NB4 (cell line): ENCODE data around the gene TAF4.

Experiments used
- DNase-seq: peaks from one replicate; pipeline ENCODE4 v3.0.0; 2010; ENCODE audit warnings: low read depth
- H3K4me3 ChIP-seq: one replicate; pipeline ENCODE4 v1.5.1; 2011; ENCODE audit warnings: mild to moderate bottlenecking, low read depth, low read length, moderate library complexity
- MYC ChIP-seq: IDR thresholded peaks from 2 replicates; pipeline ENCODE4 v1.6.1; 2011; ENCODE audit warnings: low read depth, low read length
- POLR2A ChIP-seq: IDR thresholded peaks from 2 replicates; pipeline ENCODE4 v1.6.1; 2011; ENCODE audit warnings: mild to moderate bottlenecking; ENCODE audit not compliant: insufficient read length; ENCODE audit errors: extremely low read depth
- TF ChIP-seq, protein P1 (sequence below): IDR thresholded peaks from 2 replicates; pipeline ENCODE4 v1.6.1; 2011; ENCODE audit warnings: low read depth, low read length
- TF ChIP-seq, protein P2 (sequence below): IDR thresholded peaks from one replicate; pipeline ENCODE4 v1.5.1; 2012; ENCODE audit warnings: low read depth, low read length

Gene TAF4

DNA sequence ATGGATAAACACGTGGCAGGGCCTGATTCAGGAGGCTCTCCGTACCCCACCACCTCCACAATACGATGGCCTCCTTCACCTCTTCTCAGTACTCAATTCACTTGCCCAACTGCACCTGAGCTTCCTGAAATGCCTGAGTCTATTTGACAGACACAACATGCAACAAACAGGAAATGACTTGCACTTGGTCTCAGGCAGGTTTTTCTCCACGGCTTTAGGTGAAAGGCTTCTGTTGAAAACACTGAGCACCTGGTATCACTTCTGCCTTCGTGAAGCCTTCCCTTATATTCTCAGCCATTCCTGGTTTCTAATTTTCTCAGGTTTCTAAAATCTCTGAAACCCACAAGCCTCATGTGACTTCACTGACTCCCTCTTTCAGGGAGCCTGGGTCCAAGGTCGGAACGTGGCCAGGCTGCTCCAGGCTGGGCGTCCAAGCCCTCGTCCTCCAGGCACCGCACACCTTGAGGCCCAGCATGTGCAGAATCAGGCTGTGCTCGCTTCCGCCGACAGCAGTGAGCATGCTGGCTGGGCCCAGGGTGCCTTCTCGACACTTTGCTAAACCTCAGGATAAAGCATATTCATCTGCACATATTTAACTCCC is 34.7 kb downstream of the TAF4 start:
- TF ChIP-seq POLR2A (no peak), MYC (no peak)
- TF ChIP-seq, protein P1, sequence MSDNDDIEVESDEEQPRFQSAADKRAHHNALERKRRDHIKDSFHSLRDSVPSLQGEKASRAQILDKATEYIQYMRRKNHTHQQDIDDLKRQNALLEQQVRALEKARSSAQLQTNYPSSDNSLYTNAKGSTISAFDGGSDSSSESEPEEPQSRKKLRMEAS, result no peak
- TF ChIP-seq, protein P2, sequence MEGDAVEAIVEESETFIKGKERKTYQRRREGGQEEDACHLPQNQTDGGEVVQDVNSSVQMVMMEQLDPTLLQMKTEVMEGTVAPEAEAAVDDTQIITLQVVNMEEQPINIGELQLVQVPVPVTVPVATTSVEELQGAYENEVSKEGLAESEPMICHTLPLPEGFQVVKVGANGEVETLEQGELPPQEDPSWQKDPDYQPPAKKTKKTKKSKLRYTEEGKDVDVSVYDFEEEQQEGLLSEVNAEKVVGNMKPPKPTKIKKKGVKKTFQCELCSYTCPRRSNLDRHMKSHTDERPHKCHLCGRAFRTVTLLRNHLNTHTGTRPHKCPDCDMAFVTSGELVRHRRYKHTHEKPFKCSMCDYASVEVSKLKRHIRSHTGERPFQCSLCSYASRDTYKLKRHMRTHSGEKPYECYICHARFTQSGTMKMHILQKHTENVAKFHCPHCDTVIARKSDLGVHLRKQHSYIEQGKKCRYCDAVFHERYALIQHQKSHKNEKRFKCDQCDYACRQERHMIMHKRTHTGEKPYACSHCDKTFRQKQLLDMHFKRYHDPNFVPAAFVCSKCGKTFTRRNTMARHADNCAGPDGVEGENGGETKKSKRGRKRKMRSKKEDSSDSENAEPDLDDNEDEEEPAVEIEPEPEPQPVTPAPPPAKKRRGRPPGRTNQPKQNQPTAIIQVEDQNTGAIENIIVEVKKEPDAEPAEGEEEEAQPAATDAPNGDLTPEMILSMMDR, result no peak
- DNase-seq, result no peak
- H3K4me3 ChIP-seq, result no peak overlapping the region

DNA sequence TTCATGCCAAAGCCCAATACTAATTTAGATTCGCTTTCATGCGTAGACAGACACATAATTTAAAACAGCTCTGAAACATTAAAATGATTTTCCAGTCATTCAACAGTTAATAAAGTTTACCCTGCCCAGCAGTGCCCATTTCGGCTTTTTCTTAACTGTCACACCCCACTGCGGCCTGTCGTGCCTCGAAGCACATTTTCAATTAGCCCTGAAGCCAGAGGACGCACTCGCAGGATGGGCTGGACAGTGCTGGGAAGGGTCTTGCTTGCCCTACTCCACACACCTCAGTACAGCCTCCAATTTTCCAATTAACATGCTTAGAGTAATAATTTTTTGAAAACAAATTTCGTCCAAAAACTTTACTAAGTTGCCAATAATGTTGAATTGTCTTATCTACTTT is 35.3 kb downstream of the TAF4 start:
- DNase-seq, result no peak
- H3K4me3 ChIP-seq, result no peak overlapping the region
- TF ChIP-seq POLR2A, result no peak
- TF ChIP-seq, protein P2, result no peak
- TF ChIP-seq, protein P1, result no peak
- TF ChIP-seq MYC, result no peak

DNA sequence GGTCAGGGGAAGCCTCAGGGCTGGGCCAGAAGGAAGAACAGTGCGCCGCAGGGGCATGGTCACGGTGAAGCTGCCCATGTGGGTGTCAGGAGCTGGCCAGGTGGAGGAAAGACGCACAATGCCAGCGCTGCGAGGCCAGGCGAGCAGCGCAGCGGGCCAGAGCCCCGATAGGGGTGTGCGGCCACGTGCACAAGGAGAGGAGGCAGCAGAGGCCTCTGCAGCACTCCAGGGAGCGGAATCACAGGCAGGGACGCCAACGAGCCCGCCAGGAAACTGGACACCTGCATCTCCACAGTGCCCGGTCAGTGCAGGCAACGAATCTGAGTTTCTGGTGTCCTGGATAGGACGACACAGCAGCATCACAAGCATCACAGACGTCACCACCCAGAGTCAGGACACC is 35.7 kb downstream of the TAF4 start:
- no peak for TF ChIP-seq MYC
- no peak for TF ChIP-seq POLR2A
- TF ChIP-seq, protein P2, result no peak
- TF ChIP-seq, protein P1, result no peak
- H3K4me3 ChIP-seq, result no peak overlapping the region
- DNase-seq, result no peak

DNA sequence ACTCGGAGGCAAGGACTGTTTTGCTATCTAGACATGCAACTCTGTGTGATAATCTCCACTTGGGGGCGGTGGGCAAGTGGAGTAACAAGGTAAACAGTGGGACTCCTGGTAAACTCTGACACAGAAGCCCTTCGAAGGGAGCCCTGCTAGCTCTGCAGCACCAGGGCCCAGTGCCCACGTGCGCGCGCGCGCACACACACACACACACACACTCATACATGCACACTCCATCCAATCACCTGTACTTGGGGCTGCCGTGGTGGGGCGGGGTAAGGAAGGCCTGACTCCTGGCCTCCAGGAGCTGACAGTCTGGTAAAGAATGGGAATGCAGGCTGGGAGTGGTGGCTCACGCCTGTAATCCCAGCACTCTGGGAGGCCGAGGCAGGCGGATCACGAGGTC is 36.4 kb downstream of the TAF4 start:
- H3K4me3 ChIP-seq, result no peak overlapping the region
- no peak for DNase-seq
- TF ChIP-seq POLR2A, result no peak
- TF ChIP-seq, protein P1, result no peak
- TF ChIP-seq, protein P2, result no peak
- TF ChIP-seq MYC, result no peak

DNA sequence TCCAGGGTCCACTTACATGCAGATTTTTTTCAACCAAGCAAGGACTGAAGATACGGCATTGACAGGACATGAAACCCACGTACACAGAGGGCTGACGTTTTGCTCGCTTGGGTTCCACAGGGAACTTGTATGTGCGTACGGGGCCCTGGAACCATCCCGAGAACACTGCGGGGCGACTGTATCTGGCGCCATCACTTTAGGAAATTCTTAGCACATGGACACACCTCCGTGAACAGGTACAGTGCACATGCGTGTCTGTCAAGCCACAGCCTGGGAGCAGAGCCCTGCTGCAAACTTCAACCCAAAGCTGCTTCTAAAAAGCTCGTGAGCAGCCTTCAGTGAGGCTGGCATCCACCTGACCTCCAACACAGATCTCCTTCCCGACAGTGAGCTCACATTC is 37.3 kb downstream of the TAF4 start:
- no peak for DNase-seq
- H3K4me3 ChIP-seq, result no peak overlapping the region
- TF ChIP-seq, protein P1, result no peak
- no peak for TF ChIP-seq POLR2A
- TF ChIP-seq, protein P2, result no peak
- no peak for TF ChIP-seq MYC
